WTC11 (cell line): ENCODE data around the gene TEKT5.
"Not testable (repeated sequence)": the region's sequence is repeated elsewhere in the genome, so short reads cannot be mapped to it uniquely, and the experiment has no call there.

Experiments
- EMX1 ChIP-seq: fragments of 250-450 bp; sonication (Bioruptor Pico); IDR thresholded peaks from 2 replicates; pipeline ENCODE4 v1.8.0; 2021; ENCODE audit warnings: mild to moderate bottlenecking
- ESRRA ChIP-seq: sonication (generic); formaldehyde crosslinking; IDR thresholded peaks from 2 replicates; pipeline ENCODE4 v1.8.1; 2022; ENCODE audit warnings: mild to moderate bottlenecking, missing genetic modification reagents, borderline replicate concordance
- NFE2L1 ChIP-seq: sonication (generic); formaldehyde crosslinking; IDR thresholded peaks from 2 replicates; pipeline ENCODE4 v1.8.1; 2023; ENCODE audit warnings: missing genetic modification reagents
- SP1 ChIP-seq: sonication (generic); formaldehyde crosslinking; conservative IDR thresholded peaks from 2 replicates; pipeline ENCODE4 v1.8.1; 2022; ENCODE audit warnings: missing genetic modification reagents
- TEAD1 ChIP-seq: sonication (generic); formaldehyde crosslinking; IDR thresholded peaks from 2 replicates; pipeline ENCODE4 v1.8.0; 2022; ENCODE audit warnings: mild to moderate bottlenecking, missing genetic modification reagents
- ZBTB21 ChIP-seq: sonication (generic); formaldehyde crosslinking; IDR thresholded peaks from 2 replicates; pipeline ENCODE4 v1.8.1; 2023; ENCODE audit warnings: mild to moderate bottlenecking, missing genetic modification reagents, borderline replicate concordance
- TF ChIP-seq, protein P1 (sequence below): fragments of 200-600 bp; IDR thresholded peaks from 2 replicates; pipeline ENCODE4 v1.8.0; 2022; ENCODE audit warnings: antibody characterized with exemption
- TF ChIP-seq, protein P2 (sequence below): sonication (generic); formaldehyde crosslinking; IDR thresholded peaks from 2 replicates; pipeline ENCODE4 v1.8.1; 2023; ENCODE audit warnings: mild to moderate bottlenecking, missing genetic modification reagents, moderate library complexity
- TF ChIP-seq, protein P3 (sequence below): sonication (generic); formaldehyde crosslinking; IDR thresholded peaks from 2 replicates; pipeline ENCODE4 v1.8.1; 2022; ENCODE audit warnings: missing genetic modification reagents, borderline replicate concordance
- TF ChIP-seq, protein P4 (sequence below): sonication (generic); formaldehyde crosslinking; IDR thresholded peaks from 2 replicates; pipeline ENCODE4 v1.8.1; 2023; ENCODE audit warnings: mild to moderate bottlenecking, missing genetic modification reagents, borderline replicate concordance
- TF ChIP-seq, protein P5 (sequence below): sonication (generic); formaldehyde crosslinking; IDR thresholded peaks from 2 replicates; pipeline ENCODE4 v1.8.0; 2023; ENCODE audit warnings: missing genetic modification reagents
- TF ChIP-seq, protein P6 (sequence below): sonication (generic); formaldehyde crosslinking; IDR thresholded peaks from 2 replicates; pipeline ENCODE4 v1.8.0; 2022; ENCODE audit warnings: missing genetic modification reagents
- TF ChIP-seq, protein P7 (sequence below): sonication (generic); formaldehyde crosslinking; IDR thresholded peaks from 2 replicates; pipeline ENCODE4 v1.8.0; 2022; ENCODE audit warnings: mild to moderate bottlenecking, missing genetic modification reagents

DNA sequence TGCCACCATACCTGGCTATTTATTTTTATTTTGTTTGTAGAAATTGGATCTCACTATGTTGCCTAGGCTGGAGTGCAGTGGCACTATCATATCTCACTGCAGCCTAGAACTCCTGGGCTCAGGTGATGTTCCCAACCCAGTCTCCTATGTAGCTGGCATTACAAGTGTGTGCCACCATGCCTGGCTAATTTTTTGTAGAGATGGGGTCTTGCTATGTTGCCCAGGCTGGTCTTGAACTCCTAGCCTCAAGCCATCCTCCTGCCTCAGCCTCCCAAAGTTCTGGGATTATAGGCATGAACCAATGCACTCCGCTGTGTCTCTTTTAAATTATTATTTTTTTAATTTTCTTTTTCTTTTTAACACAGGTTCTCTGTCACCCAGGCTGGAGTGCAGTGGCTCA lies 45.6 kb downstream of the TEKT5 start:
- not testable (repeated sequence) for TF ChIP-seq ESRRA (CRISPR knock-in tag); TEAD1; ZBTB21 (CRISPR knock-in tag); NFE2L1; EMX1 (CRISPR knock-in tag); SP1
- TF ChIP-seq, protein P1, sequence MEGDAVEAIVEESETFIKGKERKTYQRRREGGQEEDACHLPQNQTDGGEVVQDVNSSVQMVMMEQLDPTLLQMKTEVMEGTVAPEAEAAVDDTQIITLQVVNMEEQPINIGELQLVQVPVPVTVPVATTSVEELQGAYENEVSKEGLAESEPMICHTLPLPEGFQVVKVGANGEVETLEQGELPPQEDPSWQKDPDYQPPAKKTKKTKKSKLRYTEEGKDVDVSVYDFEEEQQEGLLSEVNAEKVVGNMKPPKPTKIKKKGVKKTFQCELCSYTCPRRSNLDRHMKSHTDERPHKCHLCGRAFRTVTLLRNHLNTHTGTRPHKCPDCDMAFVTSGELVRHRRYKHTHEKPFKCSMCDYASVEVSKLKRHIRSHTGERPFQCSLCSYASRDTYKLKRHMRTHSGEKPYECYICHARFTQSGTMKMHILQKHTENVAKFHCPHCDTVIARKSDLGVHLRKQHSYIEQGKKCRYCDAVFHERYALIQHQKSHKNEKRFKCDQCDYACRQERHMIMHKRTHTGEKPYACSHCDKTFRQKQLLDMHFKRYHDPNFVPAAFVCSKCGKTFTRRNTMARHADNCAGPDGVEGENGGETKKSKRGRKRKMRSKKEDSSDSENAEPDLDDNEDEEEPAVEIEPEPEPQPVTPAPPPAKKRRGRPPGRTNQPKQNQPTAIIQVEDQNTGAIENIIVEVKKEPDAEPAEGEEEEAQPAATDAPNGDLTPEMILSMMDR = not testable (repeated sequence)
- TF ChIP-seq, protein P2, sequence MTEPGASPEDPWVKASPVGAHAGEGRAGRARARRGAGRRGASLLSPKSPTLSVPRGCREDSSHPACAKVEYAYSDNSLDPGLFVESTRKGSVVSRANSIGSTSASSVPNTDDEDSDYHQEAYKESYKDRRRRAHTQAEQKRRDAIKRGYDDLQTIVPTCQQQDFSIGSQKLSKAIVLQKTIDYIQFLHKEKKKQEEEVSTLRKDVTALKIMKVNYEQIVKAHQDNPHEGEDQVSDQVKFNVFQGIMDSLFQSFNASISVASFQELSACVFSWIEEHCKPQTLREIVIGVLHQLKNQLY (CRISPR knock-in tag) = not testable (repeated sequence)
- TF ChIP-seq, protein P3, sequence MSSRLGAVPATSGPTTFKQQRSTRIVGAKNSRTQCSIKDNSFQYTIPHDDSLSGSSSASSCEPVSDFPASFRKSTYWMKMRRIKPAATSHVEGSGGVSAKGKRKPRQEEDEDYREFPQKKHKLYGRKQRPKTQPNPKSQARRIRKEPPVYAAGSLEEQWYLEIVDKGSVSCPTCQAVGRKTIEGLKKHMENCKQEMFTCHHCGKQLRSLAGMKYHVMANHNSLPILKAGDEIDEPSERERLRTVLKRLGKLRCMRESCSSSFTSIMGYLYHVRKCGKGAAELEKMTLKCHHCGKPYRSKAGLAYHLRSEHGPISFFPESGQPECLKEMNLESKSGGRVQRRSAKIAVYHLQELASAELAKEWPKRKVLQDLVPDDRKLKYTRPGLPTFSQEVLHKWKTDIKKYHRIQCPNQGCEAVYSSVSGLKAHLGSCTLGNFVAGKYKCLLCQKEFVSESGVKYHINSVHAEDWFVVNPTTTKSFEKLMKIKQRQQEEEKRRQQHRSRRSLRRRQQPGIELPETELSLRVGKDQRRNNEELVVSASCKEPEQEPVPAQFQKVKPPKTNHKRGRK = not testable (repeated sequence)
- TF ChIP-seq, protein P4, sequence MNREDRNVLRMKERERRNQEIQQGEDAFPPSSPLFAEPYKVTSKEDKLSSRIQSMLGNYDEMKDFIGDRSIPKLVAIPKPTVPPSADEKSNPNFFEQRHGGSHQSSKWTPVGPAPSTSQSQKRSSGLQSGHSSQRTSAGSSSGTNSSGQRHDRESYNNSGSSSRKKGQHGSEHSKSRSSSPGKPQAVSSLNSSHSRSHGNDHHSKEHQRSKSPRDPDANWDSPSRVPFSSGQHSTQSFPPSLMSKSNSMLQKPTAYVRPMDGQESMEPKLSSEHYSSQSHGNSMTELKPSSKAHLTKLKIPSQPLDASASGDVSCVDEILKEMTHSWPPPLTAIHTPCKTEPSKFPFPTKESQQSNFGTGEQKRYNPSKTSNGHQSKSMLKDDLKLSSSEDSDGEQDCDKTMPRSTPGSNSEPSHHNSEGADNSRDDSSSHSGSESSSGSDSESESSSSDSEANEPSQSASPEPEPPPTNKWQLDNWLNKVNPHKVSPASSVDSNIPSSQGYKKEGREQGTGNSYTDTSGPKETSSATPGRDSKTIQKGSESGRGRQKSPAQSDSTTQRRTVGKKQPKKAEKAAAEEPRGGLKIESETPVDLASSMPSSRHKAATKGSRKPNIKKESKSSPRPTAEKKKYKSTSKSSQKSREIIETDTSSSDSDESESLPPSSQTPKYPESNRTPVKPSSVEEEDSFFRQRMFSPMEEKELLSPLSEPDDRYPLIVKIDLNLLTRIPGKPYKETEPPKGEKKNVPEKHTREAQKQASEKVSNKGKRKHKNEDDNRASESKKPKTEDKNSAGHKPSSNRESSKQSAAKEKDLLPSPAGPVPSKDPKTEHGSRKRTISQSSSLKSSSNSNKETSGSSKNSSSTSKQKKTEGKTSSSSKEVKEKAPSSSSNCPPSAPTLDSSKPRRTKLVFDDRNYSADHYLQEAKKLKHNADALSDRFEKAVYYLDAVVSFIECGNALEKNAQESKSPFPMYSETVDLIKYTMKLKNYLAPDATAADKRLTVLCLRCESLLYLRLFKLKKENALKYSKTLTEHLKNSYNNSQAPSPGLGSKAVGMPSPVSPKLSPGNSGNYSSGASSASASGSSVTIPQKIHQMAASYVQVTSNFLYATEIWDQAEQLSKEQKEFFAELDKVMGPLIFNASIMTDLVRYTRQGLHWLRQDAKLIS (CRISPR knock-in tag) = not testable (repeated sequence)
- TF ChIP-seq, protein P5, sequence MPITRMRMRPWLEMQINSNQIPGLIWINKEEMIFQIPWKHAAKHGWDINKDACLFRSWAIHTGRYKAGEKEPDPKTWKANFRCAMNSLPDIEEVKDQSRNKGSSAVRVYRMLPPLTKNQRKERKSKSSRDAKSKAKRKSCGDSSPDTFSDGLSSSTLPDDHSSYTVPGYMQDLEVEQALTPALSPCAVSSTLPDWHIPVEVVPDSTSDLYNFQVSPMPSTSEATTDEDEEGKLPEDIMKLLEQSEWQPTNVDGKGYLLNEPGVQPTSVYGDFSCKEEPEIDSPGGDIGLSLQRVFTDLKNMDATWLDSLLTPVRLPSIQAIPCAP (CRISPR knock-in tag) = not testable (repeated sequence)
- TF ChIP-seq, protein P6, sequence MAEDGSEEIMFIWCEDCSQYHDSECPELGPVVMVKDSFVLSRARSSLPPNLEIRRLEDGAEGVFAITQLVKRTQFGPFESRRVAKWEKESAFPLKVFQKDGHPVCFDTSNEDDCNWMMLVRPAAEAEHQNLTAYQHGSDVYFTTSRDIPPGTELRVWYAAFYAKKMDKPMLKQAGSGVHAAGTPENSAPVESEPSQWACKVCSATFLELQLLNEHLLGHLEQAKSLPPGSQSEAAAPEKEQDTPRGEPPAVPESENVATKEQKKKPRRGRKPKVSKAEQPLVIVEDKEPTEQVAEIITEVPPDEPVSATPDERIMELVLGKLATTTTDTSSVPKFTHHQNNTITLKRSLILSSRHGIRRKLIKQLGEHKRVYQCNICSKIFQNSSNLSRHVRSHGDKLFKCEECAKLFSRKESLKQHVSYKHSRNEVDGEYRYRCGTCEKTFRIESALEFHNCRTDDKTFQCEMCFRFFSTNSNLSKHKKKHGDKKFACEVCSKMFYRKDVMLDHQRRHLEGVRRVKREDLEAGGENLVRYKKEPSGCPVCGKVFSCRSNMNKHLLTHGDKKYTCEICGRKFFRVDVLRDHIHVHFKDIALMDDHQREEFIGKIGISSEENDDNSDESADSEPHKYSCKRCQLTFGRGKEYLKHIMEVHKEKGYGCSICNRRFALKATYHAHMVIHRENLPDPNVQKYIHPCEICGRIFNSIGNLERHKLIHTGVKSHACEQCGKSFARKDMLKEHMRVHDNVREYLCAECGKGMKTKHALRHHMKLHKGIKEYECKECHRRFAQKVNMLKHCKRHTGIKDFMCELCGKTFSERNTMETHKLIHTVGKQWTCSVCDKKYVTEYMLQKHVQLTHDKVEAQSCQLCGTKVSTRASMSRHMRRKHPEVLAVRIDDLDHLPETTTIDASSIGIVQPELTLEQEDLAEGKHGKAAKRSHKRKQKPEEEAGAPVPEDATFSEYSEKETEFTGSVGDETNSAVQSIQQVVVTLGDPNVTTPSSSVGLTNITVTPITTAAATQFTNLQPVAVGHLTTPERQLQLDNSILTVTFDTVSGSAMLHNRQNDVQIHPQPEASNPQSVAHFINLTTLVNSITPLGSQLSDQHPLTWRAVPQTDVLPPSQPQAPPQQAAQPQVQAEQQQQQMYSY (CRISPR knock-in tag) = not testable (repeated sequence)
- TF ChIP-seq, protein P7, sequence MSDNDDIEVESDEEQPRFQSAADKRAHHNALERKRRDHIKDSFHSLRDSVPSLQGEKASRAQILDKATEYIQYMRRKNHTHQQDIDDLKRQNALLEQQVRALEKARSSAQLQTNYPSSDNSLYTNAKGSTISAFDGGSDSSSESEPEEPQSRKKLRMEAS (CRISPR knock-in tag) = not testable (repeated sequence)
